ENCODE data around the gene SAYSD1.

SAYSD1 gene

GRCh38 chr6:39073471-39074355 is 41.3 kb downstream of the SAYSD1 start:
- no peak overlapping the region for H3K23ac ChIP-seq (ENCODE audit: low read length)
- H2BK5ac ChIP-seq (ENCODE audit: low read depth, low read length, poor library complexity): no peak overlapping the region
- H3K14ac ChIP-seq (ENCODE audit: low read length): no peak overlapping the region
- H3K27me3 ChIP-seq (ENCODE audit: insufficient read depth, low read length): no peaks in the 10 kb centered on the region
- H2BK120ac ChIP-seq (ENCODE audit: insufficient read depth, low read length, poor library complexity): no peak overlapping the region
- no peak overlapping the region for H4K91ac ChIP-seq (ENCODE audit: low read depth, low read length)
- no peaks in the 10 kb centered on the region for H3K79me2 ChIP-seq (ENCODE audit: control insufficient read depth, insufficient read depth, low read length, poor library complexity)
- H3K36me3 ChIP-seq (ENCODE audit: control insufficient read depth in 1 of 2, insufficient read depth in 2 of 2, low read length in 2 of 2): no peaks in the 10 kb centered on the region
- H2BK12ac ChIP-seq (ENCODE audit: low read length): no peak overlapping the region
- DNase-seq: no peak
- no peak overlapping the region for H3K4ac ChIP-seq (ENCODE audit: low read depth, low read length)
- no peaks in the 10 kb centered on the region for H3K9me3 ChIP-seq (ENCODE audit: insufficient read depth, low read depth, low read length)
- H3K9ac ChIP-seq (ENCODE audit: low read length): no peak overlapping the region
- no peaks in the 10 kb centered on the region for H3K79me1 ChIP-seq (ENCODE audit: low read length)
- H4K8ac ChIP-seq (ENCODE audit: low read depth, low read length): no peak overlapping the region
- no peak overlapping the region for H2AFZ ChIP-seq (ENCODE audit: insufficient read depth, low read length, poor library complexity)
- no peak overlapping the region for H3K4me2 ChIP-seq (ENCODE audit: low read length)
- no peak overlapping the region for H3K18ac ChIP-seq (ENCODE audit: low read length)
- H2AK5ac ChIP-seq (ENCODE audit: low read length): no peak overlapping the region
- no peaks in the 10 kb centered on the region for H3K4me1 ChIP-seq (ENCODE audit: control insufficient read depth in 1 of 2, insufficient read depth in 2 of 2, low read length in 2 of 2)
- whole genome bisulfite sequencing (ENCODE audit: extremely low coverage, insufficient coverage, insufficient read length): no CpG with 5 or more reads among the region's 17 CpGs
- H3K27ac ChIP-seq (ENCODE audit: low read depth, low read length): no peak overlapping the region
- no peak overlapping the region for H3K4me3 ChIP-seq (ENCODE audit: low read depth, low read length)
- no peak overlapping the region for H4K12ac ChIP-seq (ENCODE audit: low read depth, low read length)

- H2BK5ac ChIP-seq (ENCODE audit: low read depth, low read length, poor library complexity): no peak overlapping the region
- no peaks in the 10 kb centered on the region for H3K9me3 ChIP-seq (ENCODE audit: insufficient read depth, low read depth, low read length)
- no peaks in the 10 kb centered on the region for H3K36me3 ChIP-seq (ENCODE audit: control insufficient read depth in 1 of 2, insufficient read depth in 2 of 2, low read length in 2 of 2)
- H2BK12ac ChIP-seq (ENCODE audit: low read length): no peak overlapping the region
- no peaks in the 10 kb centered on the region for H3K79me1 ChIP-seq (ENCODE audit: low read length)
- no CpG with 5 or more reads among the region's 9 CpGs for WGBS (ENCODE audit: extremely low coverage, insufficient coverage, insufficient read length)
- H3K79me2 ChIP-seq (ENCODE audit: control insufficient read depth, insufficient read depth, low read length, poor library complexity): no peaks in the 10 kb centered on the region
- H3K27me3 ChIP-seq (ENCODE audit: insufficient read depth, low read length): no peaks in the 10 kb centered on the region
- no peaks in the 10 kb centered on the region for H3K4me1 ChIP-seq (ENCODE audit: control insufficient read depth in 1 of 2, insufficient read depth in 2 of 2, low read length in 2 of 2)
- no peak overlapping the region for H4K8ac ChIP-seq (ENCODE audit: low read depth, low read length)
- H3K14ac ChIP-seq (ENCODE audit: low read length): no peak overlapping the region
- no peak overlapping the region for H3K4me2 ChIP-seq (ENCODE audit: low read length)
- no peak overlapping the region for H3K4ac ChIP-seq (ENCODE audit: low read depth, low read length)
- H2BK120ac ChIP-seq (ENCODE audit: insufficient read depth, low read length, poor library complexity): no peak overlapping the region
- H3K18ac ChIP-seq (ENCODE audit: low read length): no peak overlapping the region
- no peak overlapping the region for H2AK5ac ChIP-seq (ENCODE audit: low read length)
- H2AFZ ChIP-seq (ENCODE audit: insufficient read depth, low read length, poor library complexity): no peak overlapping the region
- no peak overlapping the region for H3K27ac ChIP-seq (ENCODE audit: low read depth, low read length)
- H4K91ac ChIP-seq (ENCODE audit: low read depth, low read length): no peak overlapping the region
- H3K23ac ChIP-seq (ENCODE audit: low read length): no peak overlapping the region
- H4K12ac ChIP-seq (ENCODE audit: low read depth, low read length): no peak overlapping the region
- no peak overlapping the region for H3K9ac ChIP-seq (ENCODE audit: low read length)
- no peak overlapping the region for H3K4me3 ChIP-seq (ENCODE audit: low read depth, low read length)
- DNase-seq: no peak
Observed at GRCh38 chr6:39072830-39073229, 42.2 kb downstream of the SAYSD1 start.

GRCh38 chr6:39068391-39068790 is 46.6 kb downstream of the SAYSD1 start:
- H3K79me2 ChIP-seq (ENCODE audit: control insufficient read depth, insufficient read depth, low read length, poor library complexity): no peaks in the 10 kb centered on the region
- DNase-seq: no peak
- no peak overlapping the region for H2BK12ac ChIP-seq (ENCODE audit: low read length)
- no CpG with 5 or more reads among the region's 7 CpGs for WGBS (ENCODE audit: extremely low coverage, insufficient coverage, insufficient read length)
- H3K18ac ChIP-seq (ENCODE audit: low read length): no peak overlapping the region
- H3K14ac ChIP-seq (ENCODE audit: low read length): no peak overlapping the region
- no peak overlapping the region for H3K27ac ChIP-seq (ENCODE audit: low read depth, low read length)
- no peak overlapping the region for H3K4me2 ChIP-seq (ENCODE audit: low read length)
- no peak overlapping the region for H4K12ac ChIP-seq (ENCODE audit: low read depth, low read length)
- H3K23ac ChIP-seq (ENCODE audit: low read length): no peak overlapping the region
- H3K4me3 ChIP-seq (ENCODE audit: low read depth, low read length): no peak overlapping the region
- no peaks in the 10 kb centered on the region for H3K79me1 ChIP-seq (ENCODE audit: low read length)
- H3K9me3 ChIP-seq (ENCODE audit: insufficient read depth, low read depth, low read length): no peaks in the 10 kb centered on the region
- H2BK120ac ChIP-seq (ENCODE audit: insufficient read depth, low read length, poor library complexity): no peak overlapping the region
- H3K4ac ChIP-seq (ENCODE audit: low read depth, low read length): no peak overlapping the region
- H3K27me3 ChIP-seq (ENCODE audit: insufficient read depth, low read length): no peaks in the 10 kb centered on the region
- no peak overlapping the region for H2AFZ ChIP-seq (ENCODE audit: insufficient read depth, low read length, poor library complexity)
- no peak overlapping the region for H2AK5ac ChIP-seq (ENCODE audit: low read length)
- H4K91ac ChIP-seq (ENCODE audit: low read depth, low read length): no peak overlapping the region
- no peaks in the 10 kb centered on the region for H3K36me3 ChIP-seq (ENCODE audit: control insufficient read depth in 1 of 2, insufficient read depth in 2 of 2, low read length in 2 of 2)
- no peak overlapping the region for H2BK5ac ChIP-seq (ENCODE audit: low read depth, low read length, poor library complexity)
- H4K8ac ChIP-seq (ENCODE audit: low read depth, low read length): no peak overlapping the region
- no peak overlapping the region for H3K9ac ChIP-seq (ENCODE audit: low read length)
- H3K4me1 ChIP-seq (ENCODE audit: control insufficient read depth in 1 of 2, insufficient read depth in 2 of 2, low read length in 2 of 2): no peaks in the 10 kb centered on the region

- H2BK12ac ChIP-seq (ENCODE audit: low read length): no peak overlapping the region
- no peak overlapping the region for H4K12ac ChIP-seq (ENCODE audit: low read depth, low read length)
- no peak overlapping the region for H3K4ac ChIP-seq (ENCODE audit: low read depth, low read length)
- no CpG with 5 or more reads among the region's 8 CpGs for WGBS (ENCODE audit: extremely low coverage, insufficient coverage, insufficient read length)
- H3K36me3 ChIP-seq (ENCODE audit: control insufficient read depth in 1 of 2, insufficient read depth in 2 of 2, low read length in 2 of 2): no peaks in the 10 kb centered on the region
- H3K23ac ChIP-seq (ENCODE audit: low read length): no peak overlapping the region
- no peak overlapping the region for H3K4me2 ChIP-seq (ENCODE audit: low read length)
- no peak for DNase-seq
- no peak overlapping the region for H2AK5ac ChIP-seq (ENCODE audit: low read length)
- H4K91ac ChIP-seq (ENCODE audit: low read depth, low read length): no peak overlapping the region
- H3K27ac ChIP-seq (ENCODE audit: low read depth, low read length): no peak overlapping the region
- H2AFZ ChIP-seq (ENCODE audit: insufficient read depth, low read length, poor library complexity): no peak overlapping the region
- no peak overlapping the region for H2BK120ac ChIP-seq (ENCODE audit: insufficient read depth, low read length, poor library complexity)
- no peak overlapping the region for H3K18ac ChIP-seq (ENCODE audit: low read length)
- H3K4me1 ChIP-seq (ENCODE audit: control insufficient read depth in 1 of 2, insufficient read depth in 2 of 2, low read length in 2 of 2): no peaks in the 10 kb centered on the region
- no peak overlapping the region for H4K8ac ChIP-seq (ENCODE audit: low read depth, low read length)
- H3K79me1 ChIP-seq (ENCODE audit: low read length): no peaks in the 10 kb centered on the region
- no peaks in the 10 kb centered on the region for H3K27me3 ChIP-seq (ENCODE audit: insufficient read depth, low read length)
- no peak overlapping the region for H3K9ac ChIP-seq (ENCODE audit: low read length)
- H3K9me3 ChIP-seq (ENCODE audit: insufficient read depth, low read depth, low read length): no peaks in the 10 kb centered on the region
- no peak overlapping the region for H3K4me3 ChIP-seq (ENCODE audit: low read depth, low read length)
- H2BK5ac ChIP-seq (ENCODE audit: low read depth, low read length, poor library complexity): no peak overlapping the region
- no peak overlapping the region for H3K14ac ChIP-seq (ENCODE audit: low read length)
- H3K79me2 ChIP-seq (ENCODE audit: control insufficient read depth, insufficient read depth, low read length, poor library complexity): no peaks in the 10 kb centered on the region
Observed at GRCh38 chr6:39065561-39065960, 49.4 kb downstream of the SAYSD1 start.

Measured in trophoblast cell (in vitro differentiated cells and primary cell).